Central memory CD8-positive, alpha-beta T cell (primary cell): ENCODE data around the gene HCRTR1.

Experiments
- ATAC-seq: fragments of 150-1000 bp; cut with Tn5 transposase; replicated peaks from 2 replicates; pipeline ENCODE4 v1.10.0; 2022; ENCODE audit warnings: mild to moderate bottlenecking, moderate FRiP score, moderate number of reproducible peaks; ENCODE audit not compliant: poor library complexity, severe bottlenecking; ENCODE audit errors: extremely low read depth
- DNase-seq, 2 donors: peaks; one replicate each; pipeline ENCODE4 v3.0.0; 2021; ENCODE audit warnings: low spot score in 2 of 2
- H3K27ac Mint-ChIP-seq: one replicate; pipeline ENCODE4 v1.8.0; 2022; ENCODE audit warnings: low read depth, mild to moderate bottlenecking, moderate library complexity, mixed read lengths
- H3K27me3 Mint-ChIP-seq: one replicate; pipeline ENCODE4 v1.8.0; 2022; ENCODE audit warnings: mixed read lengths
- H3K36me3 Mint-ChIP-seq: one replicate; pipeline ENCODE4 v1.8.0; 2022; ENCODE audit warnings: mild to moderate bottlenecking, moderate library complexity, mixed read lengths; ENCODE audit not compliant: insufficient read depth
- H3K4me1 Mint-ChIP-seq: one replicate; pipeline ENCODE4 v1.8.0; 2022; ENCODE audit warnings: mixed read lengths
- H3K4me3 Mint-ChIP-seq: one replicate; pipeline ENCODE4 v1.8.0; 2022; ENCODE audit warnings: mild to moderate bottlenecking, moderate library complexity, mixed read lengths
- H3K9me3 Mint-ChIP-seq: one replicate; pipeline ENCODE4 v1.8.0; 2022; ENCODE audit warnings: mixed read lengths

Gene HCRTR1

GRCh38 chr1:31620631-31621497, 3.4 kb downstream of the HCRTR1 start:
- Mint-ChIP-seq H3K4me3 (no peak overlapping the region), H3K27me3 (peaks cover 37% of the 10 kb centered on the region), H3K36me3 (peaks cover 4% of the 10 kb centered on the region), H3K4me1 (peaks cover 7% of the 10 kb centered on the region), H3K9me3 (no peaks in the 10 kb centered on the region), H3K27ac (no peak overlapping the region)
- DNase-seq: no peak
- no peak for ATAC-seq

- H3K9me3 Mint-ChIP-seq: no peaks in the 10 kb centered on the region
- peaks cover 31% of the 10 kb centered on the region for H3K27me3 Mint-ChIP-seq
- peaks cover 4% of the 10 kb centered on the region for H3K36me3 Mint-ChIP-seq
- H3K4me3 Mint-ChIP-seq: no peak overlapping the region
- DNase-seq (no peak), ATAC-seq (no peak)
- no peak overlapping the region for H3K27ac Mint-ChIP-seq
- H3K4me1 Mint-ChIP-seq: peaks cover 7% of the 10 kb centered on the region
These were observed 4.0 kb downstream of the HCRTR1 start for GRCh38 chr1:31621498-31621820.

GRCh38 chr1:31621847-31622730, 4.6 kb downstream of the HCRTR1 start:
- H3K9me3 Mint-ChIP-seq: no peaks in the 10 kb centered on the region
- DNase-seq (no peak), ATAC-seq (no peak)
- peaks cover 5% of the 10 kb centered on the region for H3K4me1 Mint-ChIP-seq
- H3K27me3 Mint-ChIP-seq: peaks cover 24% of the 10 kb centered on the region
- H3K27ac Mint-ChIP-seq: no peak overlapping the region
- peaks cover 4% of the 10 kb centered on the region for H3K36me3 Mint-ChIP-seq
- H3K4me3 Mint-ChIP-seq: no peak overlapping the region

- Mint-ChIP-seq H3K36me3 (peaks cover 8% of the 10 kb centered on the region), H3K4me3 (no peak overlapping the region), H3K27ac (no peak overlapping the region), H3K27me3 (peaks cover 17% of the 10 kb centered on the region), H3K9me3 (no peaks in the 10 kb centered on the region), H3K4me1 (no peaks in the 10 kb centered on the region)
- DNase-seq: no peak
- no peak for ATAC-seq
These were observed 5.9 kb downstream of the HCRTR1 start for GRCh38 chr1:31623365-31623764.

- Mint-ChIP-seq H3K36me3 (peaks cover 14% of the 10 kb centered on the region), H3K27me3 (peaks cover 8% of the 10 kb centered on the region), H3K4me3 (no peak overlapping the region), H3K9me3 (no peaks in the 10 kb centered on the region), H3K4me1 (no peaks in the 10 kb centered on the region), H3K27ac (no peak overlapping the region)
- DNase-seq (no peak), ATAC-seq (no peak)
These were observed 6.8 kb downstream of the HCRTR1 start for GRCh38 chr1:31624309-31624708.

GRCh38 chr1:31624731-31625514, 7.4 kb downstream of the HCRTR1 start:
- peaks cover 1% of the 10 kb centered on the region for H3K27me3 Mint-ChIP-seq
- H3K4me3 Mint-ChIP-seq: no peak overlapping the region
- no peak overlapping the region for H3K27ac Mint-ChIP-seq
- DNase-seq: no peak
- no peaks in the 10 kb centered on the region for H3K4me1 Mint-ChIP-seq
- peaks cover 20% of the 10 kb centered on the region for H3K36me3 Mint-ChIP-seq
- no peaks in the 10 kb centered on the region for H3K9me3 Mint-ChIP-seq
- ATAC-seq: no peak

GRCh38 chr1:31625561-31626222, 8.2 kb downstream of the HCRTR1 start:
- H3K27ac Mint-ChIP-seq: no peak overlapping the region
- H3K36me3 Mint-ChIP-seq: peaks cover 26% of the 10 kb centered on the region
- no peak for ATAC-seq
- no peaks in the 10 kb centered on the region for H3K4me1 Mint-ChIP-seq
- H3K9me3 Mint-ChIP-seq: no peaks in the 10 kb centered on the region
- no peak for DNase-seq
- H3K4me3 Mint-ChIP-seq: no peak overlapping the region
- no peaks in the 10 kb centered on the region for H3K27me3 Mint-ChIP-seq

GRCh38 chr1:31626223-31627207, 9.0 kb downstream of the HCRTR1 start:
- Mint-ChIP-seq H3K27me3 (no peaks in the 10 kb centered on the region), H3K27ac (no peak overlapping the region), H3K4me3 (no peak overlapping the region), H3K36me3 (peaks cover 28% of the 10 kb centered on the region), H3K9me3 (no peaks in the 10 kb centered on the region), H3K4me1 (no peaks in the 10 kb centered on the region)
- no peak for ATAC-seq
- DNase-seq: no peak

- Mint-ChIP-seq H3K4me3 (no peak overlapping the region), H3K4me1 (no peaks in the 10 kb centered on the region), H3K27me3 (no peaks in the 10 kb centered on the region), H3K27ac (no peak overlapping the region), H3K36me3 (peaks cover 35% of the 10 kb centered on the region), H3K9me3 (no peaks in the 10 kb centered on the region)
- ATAC-seq (no peak), DNase-seq (no peak)
These were observed 9.9 kb downstream of the HCRTR1 start for GRCh38 chr1:31627301-31627929.

GRCh38 chr1:31627930-31628559, 10.6 kb downstream of the HCRTR1 start:
- Mint-ChIP-seq H3K4me1 (no peaks in the 10 kb centered on the region), H3K27ac (no peak overlapping the region), H3K4me3 (no peak overlapping the region), H3K9me3 (no peaks in the 10 kb centered on the region), H3K27me3 (no peaks in the 10 kb centered on the region), H3K36me3 (peaks cover 35% of the 10 kb centered on the region)
- no peak for DNase-seq
- ATAC-seq: no peak
